ENCODE data around the gene PGAP3.

The PGAP3 gene

DNA sequence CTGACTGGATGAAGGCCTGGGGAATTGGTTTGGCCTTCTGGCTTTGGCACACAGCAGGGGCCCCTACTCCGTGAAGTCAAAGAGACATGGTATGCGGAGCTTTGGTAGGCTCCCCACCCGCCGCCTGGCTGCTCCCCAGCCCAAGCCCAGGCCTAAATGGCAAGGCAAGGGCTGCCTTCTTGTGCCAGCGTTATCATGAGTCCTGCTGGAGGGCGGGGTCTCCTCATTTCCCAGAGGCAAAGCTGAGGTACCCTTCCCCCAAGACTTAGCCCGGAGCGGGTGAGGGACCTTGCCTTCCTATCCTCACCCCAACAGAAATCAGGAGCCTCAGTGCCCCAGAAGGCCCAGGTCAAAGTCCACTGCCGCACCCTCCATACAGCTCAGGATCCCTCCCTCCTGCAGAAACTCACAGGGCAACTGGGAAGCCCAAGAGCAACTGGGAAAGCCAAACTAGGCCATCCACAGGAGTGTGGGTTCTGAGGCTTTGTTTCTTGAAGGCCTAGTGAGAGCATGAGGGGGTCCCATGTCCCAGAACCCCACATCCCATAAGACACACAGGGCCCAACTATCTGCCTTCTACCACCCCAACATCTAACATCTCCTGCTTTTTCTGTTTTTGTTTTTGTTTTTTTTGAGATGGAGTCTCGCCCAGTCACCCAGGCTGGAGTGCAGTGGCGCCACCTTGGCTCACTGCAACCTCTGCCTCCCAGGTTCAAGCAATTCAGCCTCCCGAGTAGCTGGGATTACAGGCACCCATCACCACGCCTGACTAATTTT is 9.3 kb downstream of the PGAP3 start:
- peaks cover 0 to 3% of the 10 kb centered on the region in 2 experiments; a peak in 2 of 3 replicates for H3K36me3 ChIP-seq (ENCODE audit: control insufficient read depth in 2 of 2, insufficient read depth in 1 of 2, low read length in 2 of 2)
- H3K4me3 ChIP-seq (ENCODE audit: low read depth, low read length), result no peak overlapping the region
- no peaks in the 10 kb centered on the region for H3K9me3 ChIP-seq (ENCODE audit: control insufficient read depth, insufficient read depth, low read depth, low read length)
- TF ChIP-seq, protein P1, sequence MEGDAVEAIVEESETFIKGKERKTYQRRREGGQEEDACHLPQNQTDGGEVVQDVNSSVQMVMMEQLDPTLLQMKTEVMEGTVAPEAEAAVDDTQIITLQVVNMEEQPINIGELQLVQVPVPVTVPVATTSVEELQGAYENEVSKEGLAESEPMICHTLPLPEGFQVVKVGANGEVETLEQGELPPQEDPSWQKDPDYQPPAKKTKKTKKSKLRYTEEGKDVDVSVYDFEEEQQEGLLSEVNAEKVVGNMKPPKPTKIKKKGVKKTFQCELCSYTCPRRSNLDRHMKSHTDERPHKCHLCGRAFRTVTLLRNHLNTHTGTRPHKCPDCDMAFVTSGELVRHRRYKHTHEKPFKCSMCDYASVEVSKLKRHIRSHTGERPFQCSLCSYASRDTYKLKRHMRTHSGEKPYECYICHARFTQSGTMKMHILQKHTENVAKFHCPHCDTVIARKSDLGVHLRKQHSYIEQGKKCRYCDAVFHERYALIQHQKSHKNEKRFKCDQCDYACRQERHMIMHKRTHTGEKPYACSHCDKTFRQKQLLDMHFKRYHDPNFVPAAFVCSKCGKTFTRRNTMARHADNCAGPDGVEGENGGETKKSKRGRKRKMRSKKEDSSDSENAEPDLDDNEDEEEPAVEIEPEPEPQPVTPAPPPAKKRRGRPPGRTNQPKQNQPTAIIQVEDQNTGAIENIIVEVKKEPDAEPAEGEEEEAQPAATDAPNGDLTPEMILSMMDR (tag by site-specific recombination; IDR thresholded peaks at IDR 0.05), result peak; percentile 60; the same call in 1 of the 2 replicates
- TF ChIP-seq ZNF157 (tag by site-specific recombination; IDR thresholded peaks at IDR 0.05) (no peak), ZNF324 (tag by site-specific recombination; IDR thresholded peaks at IDR 0.05) (no peak), ZNF404 (tag by site-specific recombination; IDR thresholded peaks at IDR 0.05) (no peak)
- H3K27ac ChIP-seq (ENCODE audit: extremely low read depth, low read depth, low read length), result no peak overlapping the region
- CTCF ChIA-PET, result interaction anchor here (0.5 to 4.4 kb wide), 11 partner anchors 10 to 76 kb away, joined by 3 to 22 read pairs (median 4); partner anchors contain the start of genes PGAP3 and PNMT
- POLR2A ChIA-PET, result interaction anchor here (0.6 to 1.7 kb wide), 4 partner anchors 9 to 21 kb away, joined by 3 to 4 read pairs (median 4); partner anchors contain the start of genes ERBB2 and PGAP3
- H3K4me1 ChIP-seq (ENCODE audit: control insufficient read depth, insufficient read depth, low read length), result peaks cover 17% of the 10 kb centered on the region

DNA sequence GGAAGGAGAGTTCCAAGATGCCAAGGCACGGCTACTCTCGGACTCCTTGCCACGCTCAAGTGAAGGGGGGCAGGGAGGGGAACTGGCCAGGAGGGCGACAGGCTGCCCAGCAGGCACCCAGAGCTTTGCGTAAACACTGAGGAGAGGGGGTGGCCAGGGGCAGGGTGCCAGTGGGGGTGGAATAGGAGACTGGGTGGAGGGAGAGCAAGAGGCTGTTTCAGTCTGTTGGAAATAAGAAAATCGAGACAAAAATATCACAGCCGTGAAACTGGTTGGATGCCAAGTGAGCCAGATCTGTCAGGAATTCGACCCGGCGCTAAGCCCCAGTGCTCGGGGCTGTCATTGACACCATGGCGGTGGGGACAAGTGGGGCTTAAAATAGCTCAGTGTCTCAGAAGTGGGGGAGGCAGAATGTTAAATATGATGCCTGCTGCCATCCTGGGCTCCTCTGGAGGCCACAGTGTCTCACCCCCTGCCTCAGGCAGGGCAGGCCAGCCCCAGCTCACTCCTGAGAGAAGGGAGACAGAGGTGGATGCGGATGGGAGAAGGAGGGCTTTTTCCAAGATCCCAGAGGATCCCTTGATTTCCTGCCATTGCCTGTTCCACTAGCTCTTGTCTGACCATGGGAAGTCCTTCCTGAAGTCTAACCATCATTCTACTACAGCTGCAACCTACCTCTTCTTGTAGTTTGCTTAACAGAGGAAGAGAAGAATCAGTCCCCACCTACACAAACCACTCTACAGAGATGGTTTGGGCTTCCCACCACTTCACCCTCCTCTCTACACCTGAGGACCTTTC is 10.1 kb downstream of the PGAP3 start:
- Histone ChIP-seq H3K4me3 (ENCODE audit: low read depth, low read length) (no peak overlapping the region), H3K27ac (ENCODE audit: extremely low read depth, low read depth, low read length) (no peak overlapping the region), H3K9me3 (ENCODE audit: control insufficient read depth, insufficient read depth, low read depth, low read length) (no peaks in the 10 kb centered on the region), H3K36me3 (ENCODE audit: control insufficient read depth in 2 of 2, insufficient read depth in 1 of 2, low read length in 2 of 2) (peaks cover 0 to 3% of the 10 kb centered on the region in 2 experiments; a peak in 2 of 3 replicates), H3K4me1 (ENCODE audit: control insufficient read depth, insufficient read depth, low read length) (peaks cover 17% of the 10 kb centered on the region)
- ChIA-PET CTCF (interaction anchor here (0.5 to 4.4 kb wide), 9 partner anchors 9 to 77 kb away, joined by 3 to 22 read pairs (median 4); partner anchors contain the start of genes PGAP3 and PNMT), POLR2A (interaction anchor here (1.0 to 1.2 kb wide), 2 partner anchors 10 to 22 kb away, joined by 3 to 4 read pairs; partner anchors contain the start of genes ERBB2 and PGAP3)
- no peak for TF ChIP-seq GFI1B (tag by site-specific recombination; IDR thresholded peaks at IDR 0.05)
- TF ChIP-seq, protein P2, sequence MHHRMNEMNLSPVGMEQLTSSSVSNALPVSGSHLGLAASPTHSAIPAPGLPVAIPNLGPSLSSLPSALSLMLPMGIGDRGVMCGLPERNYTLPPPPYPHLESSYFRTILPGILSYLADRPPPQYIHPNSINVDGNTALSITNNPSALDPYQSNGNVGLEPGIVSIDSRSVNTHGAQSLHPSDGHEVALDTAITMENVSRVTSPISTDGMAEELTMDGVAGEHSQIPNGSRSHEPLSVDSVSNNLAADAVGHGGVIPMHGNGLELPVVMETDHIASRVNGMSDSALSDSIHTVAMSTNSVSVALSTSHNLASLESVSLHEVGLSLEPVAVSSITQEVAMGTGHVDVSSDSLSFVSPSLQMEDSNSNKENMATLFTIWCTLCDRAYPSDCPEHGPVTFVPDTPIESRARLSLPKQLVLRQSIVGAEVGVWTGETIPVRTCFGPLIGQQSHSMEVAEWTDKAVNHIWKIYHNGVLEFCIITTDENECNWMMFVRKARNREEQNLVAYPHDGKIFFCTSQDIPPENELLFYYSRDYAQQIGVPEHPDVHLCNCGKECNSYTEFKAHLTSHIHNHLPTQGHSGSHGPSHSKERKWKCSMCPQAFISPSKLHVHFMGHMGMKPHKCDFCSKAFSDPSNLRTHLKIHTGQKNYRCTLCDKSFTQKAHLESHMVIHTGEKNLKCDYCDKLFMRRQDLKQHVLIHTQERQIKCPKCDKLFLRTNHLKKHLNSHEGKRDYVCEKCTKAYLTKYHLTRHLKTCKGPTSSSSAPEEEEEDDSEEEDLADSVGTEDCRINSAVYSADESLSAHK (tag by site-specific recombination; IDR thresholded peaks at IDR 0.05), result no peak
- TF ChIP-seq, protein P3, sequence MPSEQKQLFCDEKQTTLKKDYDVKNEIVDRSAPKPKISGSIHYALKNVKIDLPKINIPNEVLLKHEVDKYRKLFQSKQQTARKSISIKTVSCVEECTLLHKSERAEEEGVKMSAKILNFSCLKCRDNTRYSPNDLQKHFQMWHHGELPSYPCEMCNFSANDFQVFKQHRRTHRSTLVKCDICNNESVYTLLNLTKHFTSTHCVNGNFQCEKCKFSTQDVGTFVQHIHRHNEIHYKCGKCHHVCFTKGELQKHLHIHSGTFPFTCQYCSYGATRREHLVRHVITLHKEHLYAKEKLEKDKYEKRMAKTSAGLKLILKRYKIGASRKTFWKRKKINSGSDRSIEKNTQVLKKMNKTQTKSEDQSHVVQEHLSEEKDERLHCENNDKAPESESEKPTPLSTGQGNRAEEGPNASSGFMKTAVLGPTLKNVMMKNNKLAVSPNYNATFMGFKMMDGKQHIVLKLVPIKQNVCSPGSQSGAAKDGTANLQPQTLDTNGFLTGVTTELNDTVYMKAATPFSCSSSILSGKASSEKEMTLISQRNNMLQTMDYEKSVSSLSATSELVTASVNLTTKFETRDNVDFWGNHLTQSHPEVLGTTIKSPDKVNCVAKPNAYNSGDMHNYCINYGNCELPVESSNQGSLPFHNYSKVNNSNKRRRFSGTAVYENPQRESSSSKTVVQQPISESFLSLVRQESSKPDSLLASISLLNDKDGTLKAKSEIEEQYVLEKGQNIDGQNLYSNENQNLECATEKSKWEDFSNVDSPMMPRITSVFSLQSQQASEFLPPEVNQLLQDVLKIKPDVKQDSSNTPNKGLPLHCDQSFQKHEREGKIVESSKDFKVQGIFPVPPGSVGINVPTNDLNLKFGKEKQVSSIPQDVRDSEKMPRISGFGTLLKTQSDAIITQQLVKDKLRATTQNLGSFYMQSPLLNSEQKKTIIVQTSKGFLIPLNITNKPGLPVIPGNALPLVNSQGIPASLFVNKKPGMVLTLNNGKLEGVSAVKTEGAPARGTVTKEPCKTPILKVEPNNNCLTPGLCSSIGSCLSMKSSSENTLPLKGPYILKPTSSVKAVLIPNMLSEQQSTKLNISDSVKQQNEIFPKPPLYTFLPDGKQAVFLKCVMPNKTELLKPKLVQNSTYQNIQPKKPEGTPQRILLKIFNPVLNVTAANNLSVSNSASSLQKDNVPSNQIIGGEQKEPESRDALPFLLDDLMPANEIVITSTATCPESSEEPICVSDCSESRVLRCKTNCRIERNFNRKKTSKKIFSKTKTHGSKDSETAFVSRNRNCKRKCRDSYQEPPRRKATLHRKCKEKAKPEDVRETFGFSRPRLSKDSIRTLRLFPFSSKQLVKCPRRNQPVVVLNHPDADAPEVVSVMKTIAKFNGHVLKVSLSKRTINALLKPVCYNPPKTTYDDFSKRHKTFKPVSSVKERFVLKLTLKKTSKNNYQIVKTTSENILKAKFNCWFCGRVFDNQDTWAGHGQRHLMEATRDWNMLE (tag by site-specific recombination; conservative IDR thresholded peaks at IDR 0.05; ENCODE audit: low read depth), result no peak
- TF ChIP-seq, protein P4, sequence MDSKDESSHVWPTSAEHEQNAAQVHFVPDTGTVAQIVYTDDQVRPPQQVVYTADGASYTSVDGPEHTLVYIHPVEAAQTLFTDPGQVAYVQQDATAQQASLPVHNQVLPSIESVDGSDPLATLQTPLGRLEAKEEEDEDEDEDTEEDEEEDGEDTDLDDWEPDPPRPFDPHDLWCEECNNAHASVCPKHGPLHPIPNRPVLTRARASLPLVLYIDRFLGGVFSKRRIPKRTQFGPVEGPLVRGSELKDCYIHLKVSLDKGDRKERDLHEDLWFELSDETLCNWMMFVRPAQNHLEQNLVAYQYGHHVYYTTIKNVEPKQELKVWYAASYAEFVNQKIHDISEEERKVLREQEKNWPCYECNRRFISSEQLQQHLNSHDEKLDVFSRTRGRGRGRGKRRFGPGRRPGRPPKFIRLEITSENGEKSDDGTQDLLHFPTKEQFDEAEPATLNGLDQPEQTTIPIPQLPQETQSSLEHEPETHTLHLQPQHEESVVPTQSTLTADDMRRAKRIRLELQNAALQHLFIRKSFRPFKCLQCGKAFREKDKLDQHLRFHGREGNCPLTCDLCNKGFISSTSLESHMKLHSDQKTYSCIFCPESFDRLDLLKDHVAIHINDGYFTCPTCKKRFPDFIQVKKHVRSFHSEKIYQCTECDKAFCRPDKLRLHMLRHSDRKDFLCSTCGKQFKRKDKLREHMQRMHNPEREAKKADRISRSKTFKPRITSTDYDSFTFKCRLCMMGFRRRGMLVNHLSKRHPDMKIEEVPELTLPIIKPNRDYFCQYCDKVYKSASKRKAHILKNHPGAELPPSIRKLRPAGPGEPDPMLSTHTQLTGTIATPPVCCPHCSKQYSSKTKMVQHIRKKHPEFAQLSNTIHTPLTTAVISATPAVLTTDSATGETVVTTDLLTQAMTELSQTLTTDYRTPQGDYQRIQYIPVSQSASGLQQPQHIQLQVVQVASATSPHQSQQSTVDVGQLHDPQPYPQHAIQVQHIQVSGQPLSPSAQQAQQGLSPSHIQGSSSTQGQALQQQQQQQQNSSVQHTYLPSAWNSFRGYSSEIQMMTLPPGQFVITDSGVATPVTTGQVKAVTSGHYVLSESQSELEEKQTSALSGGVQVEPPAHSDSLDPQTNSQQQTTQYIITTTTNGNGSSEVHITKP (tag by site-specific recombination; IDR thresholded peaks at IDR 0.05), result peak; percentile 61
- no peak for TF ChIP-seq ZNF670 (tag by site-specific recombination; IDR thresholded peaks at IDR 0.05; ENCODE audit: low read depth)
- TF ChIP-seq ZNF433 (tag by site-specific recombination; IDR thresholded peaks at IDR 0.05; ENCODE audit: low read depth), result no peak
- TF ChIP-seq ZNF654 (tag by site-specific recombination; IDR thresholded peaks at IDR 0.05; ENCODE audit: low read depth), result no peak
- peak; percentile 45; the same call in 1 of the 2 replicates for TF ChIP-seq GLIS2 (tag by site-specific recombination; IDR thresholded peaks at IDR 0.05)
- TF ChIP-seq ZBTB17 (tag by site-specific recombination; IDR thresholded peaks at IDR 0.05), result peak; percentile 69
- TF ChIP-seq ZNF510 (tag by site-specific recombination; IDR thresholded peaks at IDR 0.05; ENCODE audit: insufficient replicate concordance), result no peak
- peak; percentile 60; the same call in 1 of the 2 replicates for TF ChIP-seq EGR2 (tag by site-specific recombination; IDR thresholded peaks at IDR 0.05; ENCODE audit: low read depth)
- TF ChIP-seq BCL11A (tag by site-specific recombination; IDR thresholded peaks at IDR 0.05; ENCODE audit: low read depth), result no peak
- TF ChIP-seq ZNF426 (tag by site-specific recombination; IDR thresholded peaks at IDR 0.05), result no peak
- TF ChIP-seq ZNF843 (tag by site-specific recombination; IDR thresholded peaks at IDR 0.05), result no peak

Measured in HEK293 (cell line).